NCI-H524 (cell line): ENCODE results near the gene NEU2.
"Not testable (repeated sequence)": the region's sequence is repeated elsewhere in the genome, so short reads cannot be mapped to it uniquely, and the experiment has no call there.

Experiments
- DNase-seq, 2 experiments: peaks; one replicate each; lab custom pipeline; 2025; lab: John Stamatoyannopoulos, UW

The NEU2 gene

DNA sequence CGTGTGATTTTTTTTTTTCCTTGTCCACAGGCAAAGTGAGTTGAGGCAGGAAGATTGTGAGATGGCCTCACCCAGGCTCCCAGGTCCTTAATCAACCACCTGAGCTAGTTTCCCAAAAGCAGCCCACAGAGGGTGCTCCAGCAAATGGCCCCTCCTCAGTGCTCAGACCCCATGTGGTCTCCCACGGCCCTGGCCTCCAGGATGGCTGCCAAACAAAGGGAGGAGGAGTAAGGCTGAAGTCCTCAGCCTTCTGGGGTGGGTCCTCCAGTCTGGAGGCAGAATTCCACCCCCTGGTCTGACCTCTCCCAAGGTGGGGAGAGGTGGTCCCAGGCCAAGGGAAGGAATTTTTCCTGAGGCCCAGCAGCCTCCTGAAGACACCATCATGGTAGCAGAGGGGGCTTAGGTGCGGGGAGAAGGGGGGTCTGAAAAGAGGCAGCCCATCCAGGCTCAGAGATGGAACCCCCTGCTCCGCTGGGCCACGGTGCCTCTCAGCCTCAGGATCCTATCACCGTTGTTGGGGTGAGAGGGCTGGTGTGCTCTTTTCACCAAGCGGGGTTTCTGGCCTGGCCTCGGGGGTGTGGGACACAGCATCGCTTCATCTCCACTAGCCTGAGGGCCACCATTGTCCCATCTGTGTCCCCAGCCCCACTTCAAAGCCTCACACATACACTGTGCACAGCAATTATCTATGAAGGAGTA lies 21.8 kb upstream of the NEU2 start:
- no peak for DNase-seq

DNA sequence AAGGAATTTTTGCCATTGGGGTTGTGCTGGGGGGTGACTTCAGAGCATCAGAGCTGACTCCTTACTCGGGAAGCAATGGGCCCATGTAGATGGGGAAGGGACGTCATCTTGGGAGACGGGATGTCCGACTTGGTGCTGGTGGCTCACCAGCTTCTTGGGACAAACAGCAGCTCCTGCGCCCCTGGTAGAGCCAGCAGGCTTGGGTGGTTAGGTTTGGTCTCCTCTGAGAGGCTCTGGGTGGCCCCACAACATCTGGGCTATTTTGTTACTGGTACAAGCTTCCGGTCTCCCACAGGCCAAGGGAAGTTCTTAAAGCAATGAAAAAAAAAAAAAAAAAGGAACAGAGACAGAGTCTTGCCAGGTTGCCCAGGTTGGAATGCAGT lies 21.2 kb upstream of the NEU2 start:
- no peak for DNase-seq

DNA sequence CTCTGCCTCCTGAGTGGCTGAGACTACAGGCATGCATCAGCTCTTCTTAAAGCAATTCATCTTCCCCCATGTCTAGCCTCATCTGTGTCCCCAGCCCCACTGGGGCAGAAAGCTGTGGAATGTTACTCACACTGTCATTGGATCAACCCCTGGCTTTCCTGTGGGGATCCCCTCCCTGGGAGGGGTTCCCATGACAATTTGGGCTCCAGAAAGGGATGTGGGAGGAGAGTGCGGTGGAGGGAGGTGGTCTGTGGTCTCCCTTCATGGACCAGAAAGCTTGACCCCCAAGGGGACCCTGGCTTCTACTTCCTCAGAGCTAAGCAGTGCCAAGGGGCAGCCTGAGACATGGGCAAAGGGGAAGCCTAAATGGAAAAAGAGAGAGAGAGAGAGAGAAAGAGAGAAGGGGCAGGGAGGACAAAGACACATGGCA lies 20.8 kb upstream of the NEU2 start:
- DNase-seq: no peak

DNA sequence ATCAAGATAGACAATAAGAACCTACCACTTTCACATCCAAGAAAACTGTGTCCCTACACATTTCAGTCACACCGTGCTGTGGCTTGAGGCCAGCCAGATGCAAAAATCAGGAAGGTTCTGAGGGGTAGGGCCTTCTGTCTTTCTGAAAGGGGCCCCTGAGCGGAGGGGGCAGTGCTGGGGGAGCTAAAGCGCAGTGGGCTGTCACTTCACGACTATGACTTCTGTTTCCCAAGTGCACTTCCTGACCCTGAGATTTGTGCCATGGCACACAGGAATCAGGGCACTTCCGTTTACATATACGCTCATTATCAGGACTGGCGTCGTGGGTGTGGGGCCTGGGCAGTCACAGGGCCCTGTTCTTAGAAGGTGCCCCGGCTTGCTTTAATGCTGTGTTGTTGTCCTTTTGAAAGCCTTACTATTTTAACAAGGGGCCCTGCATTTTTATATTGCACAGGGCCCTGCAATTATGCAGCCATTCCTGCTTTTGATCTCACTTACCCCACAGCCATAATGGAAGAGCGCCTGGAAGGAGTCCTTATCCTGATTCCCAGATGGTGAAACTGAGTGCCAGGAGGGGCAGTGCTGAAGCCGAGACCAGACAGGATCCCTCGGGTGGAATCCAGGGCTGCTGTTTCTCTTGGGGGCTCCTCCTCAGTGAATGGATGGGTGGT lies 20.0 kb upstream of the NEU2 start:
- no peak for DNase-seq

DNA sequence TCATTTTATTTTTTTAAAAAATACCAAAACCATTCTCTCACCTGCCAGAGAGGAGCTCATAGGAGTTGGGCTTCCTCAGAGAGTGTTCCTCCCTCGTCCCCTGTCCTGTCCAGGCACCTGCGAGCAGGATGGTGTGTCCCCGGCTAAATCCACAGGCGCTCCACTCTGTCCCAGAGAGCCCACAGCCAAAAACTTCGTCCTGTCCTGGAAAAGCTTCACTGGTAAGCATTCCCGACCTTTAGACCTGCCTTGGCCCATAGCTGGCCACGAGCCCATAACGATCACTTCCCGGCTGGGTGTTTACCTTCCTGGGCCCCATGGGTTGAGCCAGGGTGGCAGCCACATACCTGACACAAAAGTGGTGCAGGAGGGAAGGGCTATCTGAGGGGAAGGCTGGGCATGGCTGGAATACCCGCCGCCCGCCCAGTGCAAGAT lies 19.4 kb upstream of the NEU2 start, which contains the start of gene NGEF:
TSS of gene NGEF (minus strand) at position 230 of the 435 bp plus-strand sequence. CDS start 38,366 bp downstream, outside the sequence.
- no peak for DNase-seq

DNA sequence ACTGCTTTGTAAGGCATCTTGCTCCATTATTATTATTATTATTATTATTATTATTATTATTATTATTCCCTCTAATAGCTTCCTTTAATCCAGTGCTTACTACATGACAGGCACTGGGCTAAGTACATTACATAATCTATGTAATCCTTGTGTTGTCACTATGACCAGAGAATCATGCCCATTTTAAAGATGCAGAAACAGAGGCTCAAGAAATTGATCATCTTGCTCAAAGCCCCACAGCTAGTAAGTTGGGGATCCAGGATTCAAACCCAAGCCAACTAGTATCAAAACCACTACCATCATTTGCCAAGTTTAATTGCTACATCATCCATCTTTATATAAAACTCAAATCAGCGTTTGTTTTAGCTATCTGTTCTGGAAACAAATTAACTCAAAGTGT lies 18.8 kb upstream of the NEU2 start:
- no peak for DNase-seq

DNA sequence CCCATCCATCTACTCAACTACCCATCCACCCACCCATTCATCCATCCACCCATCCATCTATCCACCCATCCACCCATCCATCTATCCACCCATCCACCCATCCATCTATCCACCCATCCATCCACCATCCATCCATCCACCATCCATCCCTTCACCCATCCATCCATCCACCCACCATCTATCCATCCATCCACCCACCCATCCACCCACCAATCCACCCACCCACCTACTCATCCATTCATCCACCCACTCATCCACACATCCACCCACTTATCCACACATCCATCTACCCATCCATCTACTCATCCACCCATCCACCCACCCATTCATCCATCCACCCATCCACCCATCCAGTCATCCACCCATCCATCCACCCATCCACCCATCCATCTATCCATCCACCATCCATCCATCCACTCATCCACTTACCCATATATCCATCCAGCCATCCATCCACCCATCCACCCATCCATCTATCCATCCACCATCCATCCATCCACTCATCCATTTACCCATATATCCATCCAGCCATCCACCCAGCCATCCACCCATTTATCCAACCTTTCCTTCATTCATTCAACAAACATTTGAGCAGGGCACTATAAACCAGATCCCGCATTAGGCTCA lies 17.3 kb upstream of the NEU2 start:
- no peak for DNase-seq

DNA sequence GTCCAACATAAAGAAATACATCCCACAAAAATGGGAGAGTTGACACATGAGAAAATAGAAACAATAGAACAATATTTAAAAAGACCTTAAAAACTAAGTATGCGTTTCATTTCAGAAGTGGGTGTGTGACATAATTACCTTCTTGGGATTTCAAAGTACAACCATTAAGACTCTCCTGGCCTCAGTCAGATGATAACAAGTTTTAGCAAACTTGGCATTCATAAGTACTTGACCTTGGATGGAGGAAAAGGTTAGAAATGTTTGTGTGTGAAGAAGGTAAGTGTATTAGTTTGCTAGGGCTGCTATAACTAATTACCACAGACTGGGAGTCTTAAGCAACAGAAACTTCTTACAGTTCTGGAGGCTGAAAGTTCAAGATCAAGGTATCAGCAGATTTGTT lies 14.5 kb upstream of the NEU2 start:
- no peak for DNase-seq

DNA sequence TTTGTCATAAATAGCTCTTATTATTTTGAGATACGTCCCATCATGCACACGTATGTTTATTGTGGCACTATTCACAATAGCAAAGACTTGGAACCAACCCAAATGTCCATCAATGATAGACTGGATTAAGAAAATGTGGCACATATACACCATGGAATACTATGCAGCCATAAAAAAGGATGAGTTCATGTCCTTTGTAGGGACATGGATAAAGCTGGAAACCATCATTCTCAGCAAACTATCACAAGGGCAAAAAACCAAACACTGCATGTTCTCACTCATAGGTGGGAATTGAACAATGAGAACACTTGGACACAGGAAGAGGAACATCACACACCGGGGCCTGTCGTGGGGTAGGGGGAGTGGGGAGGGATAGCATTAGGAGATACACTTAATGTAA lies 12.9 kb upstream of the NEU2 start:
- not testable (repeated sequence) for DNase-seq

DNA sequence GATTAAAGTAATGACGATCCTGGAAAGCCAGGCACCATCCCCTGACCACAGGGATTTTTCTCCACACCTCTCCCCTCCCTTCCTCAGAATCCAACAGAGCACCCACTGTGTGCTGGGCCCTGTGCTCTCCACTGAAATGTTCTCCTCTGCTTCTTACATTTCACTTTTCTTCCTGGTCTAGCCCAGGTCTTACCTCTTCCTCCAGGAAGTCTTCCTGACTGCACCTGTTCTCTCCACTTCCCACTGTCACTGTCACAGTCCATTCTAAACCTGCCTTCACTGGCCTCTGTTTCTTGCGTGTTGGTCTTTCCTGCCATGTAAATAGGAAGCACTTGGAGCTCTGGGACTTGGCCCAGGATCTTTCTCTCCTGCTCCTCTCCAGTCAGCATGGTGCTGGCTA lies 12.0 kb upstream of the NEU2 start:
- DNase-seq: no peak

DNA sequence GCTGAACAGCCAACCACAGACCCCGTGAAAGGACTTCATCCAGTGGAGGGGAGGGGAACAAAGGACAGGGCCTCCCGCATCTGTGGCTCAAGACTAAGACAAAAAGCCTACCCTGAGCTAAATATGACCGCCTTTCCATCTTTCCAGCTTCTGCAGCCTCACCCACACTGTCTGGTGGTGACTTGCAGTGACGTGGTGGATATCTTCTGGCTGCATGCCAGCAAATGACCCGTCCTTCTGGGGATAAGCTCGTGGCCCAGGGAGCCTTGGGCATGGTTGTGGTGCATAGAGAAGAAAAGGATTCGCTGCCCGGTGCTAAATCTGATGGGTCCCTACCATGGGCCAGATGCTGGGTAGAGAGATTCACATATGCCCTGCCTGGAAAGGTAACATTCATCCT lies 10.7 kb upstream of the NEU2 start:
- no peak for DNase-seq

DNA sequence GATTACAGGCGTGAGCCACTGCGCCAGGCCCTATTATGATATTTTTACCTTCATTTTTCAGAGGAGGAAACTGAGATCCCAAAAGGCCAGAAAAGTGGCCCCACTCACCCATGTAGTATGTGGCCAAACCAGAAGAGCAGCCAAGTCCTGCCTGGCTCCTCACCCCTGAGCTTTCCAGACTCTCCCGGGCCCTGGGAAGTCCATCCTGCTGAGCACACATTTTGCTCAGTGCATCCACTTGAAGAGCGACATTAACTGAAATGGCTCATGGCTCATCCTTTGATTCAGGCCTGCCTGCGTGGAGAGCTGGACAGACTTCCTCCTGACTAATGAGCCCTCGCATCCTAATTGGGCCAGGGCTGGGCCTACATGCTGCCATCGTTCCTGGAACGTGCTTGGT lies 9.9 kb upstream of the NEU2 start:
- DNase-seq: no peak

DNA sequence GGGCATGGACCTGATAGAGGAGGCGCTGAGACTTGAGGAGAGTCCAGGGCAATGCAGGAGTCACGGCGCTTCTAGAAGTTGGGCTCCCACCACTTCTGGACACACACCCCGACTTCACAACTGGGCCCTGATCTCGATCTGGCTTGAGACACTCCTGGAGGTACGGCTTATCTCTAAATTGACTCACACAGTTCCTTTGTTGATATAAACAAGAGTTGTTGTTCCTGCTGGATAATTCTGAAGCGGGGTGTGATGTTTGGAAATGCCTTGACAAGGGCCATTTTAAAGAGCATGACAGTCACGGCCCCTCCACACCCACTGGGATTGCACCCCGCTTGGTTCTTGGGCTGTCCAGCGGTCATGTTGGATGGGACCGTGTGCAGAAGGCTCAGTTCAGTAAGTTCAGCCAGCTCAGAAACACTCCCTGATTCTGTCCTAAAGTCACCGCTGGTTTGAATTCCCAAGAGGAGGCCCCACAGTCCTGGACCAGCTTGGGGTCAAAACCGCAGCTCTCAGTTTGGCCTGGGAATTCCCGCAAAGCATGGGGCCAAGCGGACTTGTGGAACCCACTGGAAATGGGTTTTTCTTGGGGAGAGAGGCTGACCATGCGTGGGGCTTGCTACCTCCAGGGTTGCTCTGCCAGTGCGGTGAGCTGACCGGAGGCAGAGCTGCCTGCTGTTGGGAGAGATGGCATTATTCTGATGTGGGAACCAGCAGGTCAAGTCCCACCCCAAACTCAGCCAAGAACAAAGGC lies 9.3 kb upstream of the NEU2 start:
- no peak for DNase-seq

DNA sequence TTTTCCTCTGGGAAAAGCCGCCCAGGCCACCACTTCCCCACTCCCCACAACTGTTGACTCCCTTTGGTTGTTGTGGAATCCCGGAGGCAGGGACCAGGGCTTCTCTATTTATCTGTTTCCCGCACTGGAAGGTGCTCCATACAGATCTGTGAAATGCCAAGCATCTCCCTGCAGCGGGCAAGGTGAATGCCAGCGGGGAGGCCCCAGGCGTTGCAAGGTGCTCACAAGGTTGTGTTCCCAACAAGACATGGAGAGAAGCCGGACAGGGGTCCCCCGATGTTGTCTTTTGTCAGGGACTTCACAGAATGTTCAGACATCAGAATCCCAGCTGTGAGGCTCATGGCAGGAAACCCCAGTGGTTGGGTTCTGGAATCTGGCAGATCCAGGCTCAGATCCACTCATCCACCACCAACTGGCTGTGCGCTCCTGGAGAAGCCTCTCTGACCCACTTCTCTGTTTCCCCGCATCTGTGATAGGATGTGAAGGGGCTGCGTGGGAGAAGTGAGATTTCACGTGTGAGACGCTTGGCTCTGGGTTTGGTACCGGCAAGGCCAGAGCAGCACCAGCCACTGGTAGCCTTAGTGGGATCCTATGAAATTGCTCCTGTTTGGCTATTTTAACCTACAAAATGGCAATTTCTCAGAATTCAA lies 8.6 kb upstream of the NEU2 start:
- no peak for DNase-seq

DNA sequence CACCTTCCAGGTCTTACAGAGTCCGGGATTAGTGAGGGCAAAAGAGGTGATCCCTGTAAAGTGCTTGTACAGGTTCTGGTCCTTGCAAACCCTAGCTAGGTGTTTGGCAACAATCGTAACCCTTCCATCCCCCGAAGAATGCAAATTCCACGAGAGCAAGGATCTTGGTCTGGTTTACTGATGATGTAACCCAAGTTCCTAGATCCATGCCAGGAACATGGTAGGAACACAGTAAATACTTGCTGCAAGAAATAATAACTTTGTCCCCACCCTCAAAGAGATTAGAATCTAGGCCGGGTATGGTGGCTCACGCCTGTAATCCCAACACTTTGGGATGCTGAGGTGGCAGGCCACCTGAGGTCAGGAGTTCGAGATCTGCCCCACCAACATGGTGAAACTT lies 6.8 kb upstream of the NEU2 start:
- no peak for DNase-seq

DNA sequence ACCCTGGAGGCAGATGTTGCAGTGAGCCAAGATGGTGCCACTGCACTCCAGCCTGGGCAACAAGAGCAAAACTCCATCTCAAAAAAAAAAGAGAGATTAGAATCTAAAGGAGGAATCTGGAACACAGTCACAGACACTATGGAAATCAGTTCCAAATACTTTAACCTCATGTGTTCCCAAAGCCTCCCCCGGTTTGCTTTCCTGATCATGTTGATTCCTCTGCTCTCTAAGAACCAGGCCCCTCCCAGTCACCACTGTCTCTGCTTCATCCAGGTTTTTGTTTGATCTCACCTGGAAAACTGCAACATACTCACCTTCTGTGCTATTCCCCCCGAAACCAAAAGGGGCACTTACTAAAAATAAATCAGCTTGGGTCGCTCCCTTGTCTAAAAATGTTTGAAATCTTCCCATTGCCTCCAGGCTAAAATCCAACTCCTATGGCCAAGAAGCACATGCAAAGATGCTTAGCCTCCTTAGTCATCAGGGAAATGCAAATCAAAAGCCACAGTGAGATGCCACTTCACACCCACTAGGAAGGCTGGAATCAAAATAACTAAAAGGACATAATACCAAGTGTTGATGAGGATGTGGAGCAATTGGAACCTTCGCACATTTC lies 6.2 kb upstream of the NEU2 start:
- DNase-seq: no peak

DNA sequence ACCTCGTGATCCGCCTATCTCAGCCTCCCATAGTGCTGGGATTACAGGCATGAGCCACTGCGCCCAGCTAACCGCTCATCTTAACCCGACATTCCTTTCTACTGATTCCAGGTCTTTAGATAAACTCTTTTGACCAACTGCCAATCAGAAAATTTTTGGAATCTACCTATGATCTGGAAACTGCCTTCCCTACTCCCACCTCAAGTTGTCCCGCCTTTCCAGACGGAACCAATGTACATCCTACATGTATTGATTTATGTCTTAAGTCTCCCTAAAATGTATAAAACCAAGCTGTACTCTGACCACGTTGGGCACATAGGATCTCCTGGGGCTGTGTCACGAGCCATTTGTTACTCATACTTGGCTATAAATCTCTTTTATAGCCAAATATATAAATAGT lies 3.2 kb upstream of the NEU2 start:
- no peak for DNase-seq

DNA sequence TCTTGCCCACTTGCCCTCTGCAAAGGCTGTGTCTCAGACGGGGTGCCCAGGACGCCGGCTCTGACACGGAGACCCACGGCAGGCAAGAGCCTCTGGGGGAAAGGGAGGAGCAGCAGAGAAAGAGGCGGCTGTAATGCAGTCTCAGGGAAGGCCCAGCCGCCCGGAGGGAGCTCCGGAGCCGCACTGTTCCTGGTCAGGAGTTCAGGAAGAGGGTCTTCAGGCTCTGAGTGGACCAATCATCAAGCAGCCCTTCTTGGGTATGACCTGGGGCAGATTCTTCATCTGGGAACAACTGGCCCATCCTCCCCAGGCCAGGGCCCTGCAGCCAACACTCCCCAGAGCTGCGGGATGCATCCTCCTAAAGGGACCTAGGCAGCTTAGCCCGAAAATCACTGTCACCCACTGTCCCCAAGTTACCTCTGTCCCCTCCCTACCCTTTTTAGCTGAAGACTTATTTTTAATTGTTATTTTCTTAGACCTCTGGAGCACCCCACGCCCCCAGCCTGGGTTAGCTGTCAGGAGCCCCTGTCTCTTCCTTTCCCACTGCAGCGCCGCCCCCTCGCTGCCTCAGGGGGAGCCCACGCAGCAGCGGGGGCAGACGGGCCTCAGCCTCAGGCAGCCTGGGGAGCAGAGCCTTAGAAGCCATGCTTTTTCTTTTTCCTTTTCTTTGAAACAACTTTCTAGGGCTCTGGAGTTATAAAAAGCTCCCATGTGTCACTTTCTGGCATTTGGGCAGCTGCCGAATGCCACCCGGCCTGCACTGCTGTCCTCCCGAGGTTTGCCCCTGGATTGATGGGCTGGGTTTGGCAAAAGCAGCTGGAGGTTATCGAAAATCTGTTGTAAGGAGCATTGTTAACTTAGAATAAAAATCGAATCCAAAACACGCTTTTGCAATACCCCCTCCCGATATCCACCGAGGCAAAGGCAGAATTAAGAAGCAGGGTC lies 644 bp upstream of the NEU2 start:
- no peak for DNase-seq

DNA sequence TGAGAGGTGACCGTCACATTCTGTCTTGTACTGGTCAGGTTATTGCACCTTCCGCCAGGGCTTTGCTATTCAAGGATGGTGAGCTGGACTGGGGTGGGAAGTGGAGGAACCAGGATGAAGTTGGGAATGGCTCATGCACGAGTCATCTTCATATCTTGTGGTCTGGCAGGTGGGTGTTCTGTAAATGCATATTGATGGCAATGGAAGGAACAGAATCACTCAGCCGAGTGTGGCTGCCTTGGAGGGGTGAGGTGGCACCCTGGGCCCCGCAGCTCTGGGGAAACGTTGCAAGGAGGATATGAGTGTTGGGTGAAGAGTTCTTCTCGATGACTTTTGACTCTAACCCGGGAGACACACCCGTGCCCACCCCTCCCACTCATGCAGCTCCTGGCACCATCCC lies 1.2 kb downstream of the NEU2 start:
- DNase-seq: no peak

DNA sequence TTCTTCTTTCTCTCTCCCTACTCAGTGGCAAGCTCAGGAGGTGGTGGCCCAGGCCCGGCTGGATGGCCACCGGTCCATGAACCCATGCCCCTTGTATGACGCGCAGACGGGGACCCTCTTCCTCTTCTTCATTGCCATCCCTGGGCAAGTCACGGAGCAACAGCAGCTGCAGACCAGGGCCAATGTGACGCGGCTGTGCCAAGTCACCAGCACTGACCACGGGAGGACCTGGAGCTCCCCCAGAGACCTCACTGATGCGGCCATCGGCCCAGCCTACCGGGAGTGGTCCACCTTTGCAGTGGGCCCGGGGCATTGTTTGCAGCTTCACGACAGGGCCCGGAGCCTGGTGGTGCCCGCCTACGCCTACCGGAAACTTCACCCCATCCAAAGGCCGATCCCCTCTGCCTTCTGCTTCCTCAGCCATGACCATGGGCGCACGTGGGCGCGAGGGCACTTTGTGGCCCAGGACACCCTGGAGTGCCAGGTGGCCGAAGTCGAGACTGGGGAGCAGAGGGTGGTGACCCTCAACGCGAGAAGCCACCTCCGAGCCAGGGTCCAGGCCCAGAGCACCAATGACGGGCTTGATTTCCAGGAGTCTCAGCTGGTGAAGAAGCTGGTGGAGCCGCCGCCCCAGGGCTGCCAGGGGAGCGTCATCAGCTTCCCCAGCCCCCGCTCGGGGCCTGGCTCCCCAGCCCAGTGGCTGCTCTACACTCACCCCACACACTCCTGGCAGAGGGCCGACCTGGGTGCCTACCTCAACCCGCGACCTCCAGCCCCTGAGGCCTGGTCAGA lies 1.8 kb downstream of the NEU2 start:
- no peak for DNase-seq
